ENCODE measurements around the gene AMMECR1. TPM values are rescaled to one million over a fixed set of nuclear protein-coding genes. Genes with fewer than 3 reads are reported as not detected.
"Not testable (repeated sequence)": the region's sequence is repeated elsewhere in the genome, so short reads cannot be mapped to it uniquely, and the experiment has no call there.

The AMMECR1 gene
- total RNA-seq, 1 donor from 2014 or later, result 7.5 TPM

GRCh38 chrX:110259117-110259516, 58.8 kb downstream of the AMMECR1 start:
- no peak for DNase-seq (ENCODE audit: extremely low read depth, low read depth, low spot score)

- DNase-seq (ENCODE audit: extremely low read depth, low read depth, low spot score), result no peak
Measured at GRCh38 chrX:110258552-110258951, 59.3 kb downstream of the AMMECR1 start.

- no peak for DNase-seq (ENCODE audit: extremely low read depth, low read depth, low spot score)
Measured at GRCh38 chrX:110257889-110258288, 60.0 kb downstream of the AMMECR1 start.

- no peak for DNase-seq (ENCODE audit: extremely low read depth, low read depth, low spot score)
Measured at GRCh38 chrX:110252711-110253110, 65.2 kb downstream of the AMMECR1 start.

- DNase-seq (ENCODE audit: extremely low read depth, low read depth, low spot score), result no peak
Measured at GRCh38 chrX:110251961-110252360, 65.9 kb downstream of the AMMECR1 start.

- no peak for DNase-seq (ENCODE audit: extremely low read depth, low read depth, low spot score)
Measured at GRCh38 chrX:110251526-110251925, 66.4 kb downstream of the AMMECR1 start.

GRCh38 chrX:110250847-110251246, 67.0 kb downstream of the AMMECR1 start:
- no peak for DNase-seq (ENCODE audit: extremely low read depth, low read depth, low spot score)

GRCh38 chrX:110248578-110248977, 69.3 kb downstream of the AMMECR1 start:
- DNase-seq (ENCODE audit: extremely low read depth, low read depth, low spot score), result no peak

GRCh38 chrX:110245011-110245410, 72.9 kb downstream of the AMMECR1 start:
- no peak for DNase-seq (ENCODE audit: extremely low read depth, low read depth, low spot score)

- no peak for DNase-seq (ENCODE audit: extremely low read depth, low read depth, low spot score)
Measured at GRCh38 chrX:110242371-110242770, 75.5 kb downstream of the AMMECR1 start.

GRCh38 chrX:110241816-110242215, 76.1 kb downstream of the AMMECR1 start:
- no peak for DNase-seq (ENCODE audit: extremely low read depth, low read depth, low spot score)

GRCh38 chrX:110238259-110238658, 79.6 kb downstream of the AMMECR1 start:
- not testable (repeated sequence) for DNase-seq (ENCODE audit: extremely low read depth, low read depth, low spot score)

GRCh38 chrX:110231485-110231884, 86.4 kb downstream of the AMMECR1 start:
- DNase-seq (ENCODE audit: extremely low read depth, low read depth, low spot score), result not testable (repeated sequence)

- DNase-seq (ENCODE audit: extremely low read depth, low read depth, low spot score), result not testable (repeated sequence)
Measured at GRCh38 chrX:110229497-110230111, 88.3 kb downstream of the AMMECR1 start.

GRCh38 chrX:110228453-110228852, 89.4 kb downstream of the AMMECR1 start:
- no peak for DNase-seq (ENCODE audit: extremely low read depth, low read depth, low spot score)

- no peak for DNase-seq (ENCODE audit: extremely low read depth, low read depth, low spot score)
Measured at GRCh38 chrX:110226931-110227330, 91.0 kb downstream of the AMMECR1 start.

GRCh38 chrX:110224926-110225617, 92.8 kb downstream of the AMMECR1 start:
- DNase-seq (ENCODE audit: extremely low read depth, low read depth, low spot score), result no peak

- DNase-seq (ENCODE audit: extremely low read depth, low read depth, low spot score), result no peak
Measured at GRCh38 chrX:110222497-110223257, 95.2 kb downstream of the AMMECR1 start.

GRCh38 chrX:110219920-110220319, 98.0 kb downstream of the AMMECR1 start:
- no peak for DNase-seq (ENCODE audit: extremely low read depth, low read depth, low spot score)

- DNase-seq (ENCODE audit: extremely low read depth, low read depth, low spot score), result no peak
Measured at GRCh38 chrX:110218591-110218990, 99.3 kb downstream of the AMMECR1 start.

- no peak for DNase-seq (ENCODE audit: extremely low read depth, low read depth, low spot score)
Measured at GRCh38 chrX:110216027-110216426, 101.9 kb downstream of the AMMECR1 start.

GRCh38 chrX:110215411-110215810, 102.5 kb downstream of the AMMECR1 start:
- no peak for DNase-seq (ENCODE audit: extremely low read depth, low read depth, low spot score)
